ENCODE measurements around the gene BFAR.

BFAR gene

GRCh38 chr16:14632693-14633569 lies at the start of gene BFAR:
TSS of gene BFAR (plus strand) at chr16:14632951. CDS start at chr16:14644347, 11,396 bp downstream.
- peak; percentile 91 for DNase-seq

- DNase-seq: no peak
These were observed 47.5 kb upstream of the BFAR start for GRCh38 chr16:14585287-14585686.

GRCh38 chr16:14586637-14587305 lies 46.0 kb upstream of the BFAR start:
- no peak for DNase-seq

- DNase-seq: no peak
These were observed 32.6 kb upstream of the BFAR start for GRCh38 chr16:14600164-14600563.

GRCh38 chr16:14602443-14602963 lies 30.2 kb upstream of the BFAR start:
- no peak for DNase-seq

GRCh38 chr16:14606102-14606501 lies 26.6 kb upstream of the BFAR start:
- DNase-seq: no peak

- DNase-seq: no peak
These were observed 24.6 kb upstream of the BFAR start for GRCh38 chr16:14608111-14608566.

GRCh38 chr16:14608604-14609003 lies 24.1 kb upstream of the BFAR start:
- DNase-seq: no peak

GRCh38 chr16:14609716-14610115 lies 23.0 kb upstream of the BFAR start:
- DNase-seq: no peak

- DNase-seq: no peak
These were observed 21.1 kb upstream of the BFAR start for GRCh38 chr16:14611660-14612059.

- DNase-seq: no peak
These were observed 18.8 kb upstream of the BFAR start for GRCh38 chr16:14613991-14614390.

- DNase-seq: no peak
These were observed 16.5 kb upstream of the BFAR start for GRCh38 chr16:14616280-14616679.

- DNase-seq: no peak
These were observed 14.2 kb upstream of the BFAR start for GRCh38 chr16:14618566-14618965.

- DNase-seq: no peak
These were observed 5.7 kb upstream of the BFAR start for GRCh38 chr16:14627078-14627477.

- no peak for DNase-seq
These were observed 3.7 kb upstream of the BFAR start for GRCh38 chr16:14628806-14629611.

- no peak for DNase-seq
These were observed 3.2 kb upstream of the BFAR start for GRCh38 chr16:14629612-14629918.

GRCh38 chr16:14629919-14630619 lies 2.7 kb upstream of the BFAR start, which contains the start of gene PARN:
TSS of gene PARN (minus strand) at chr16:14630260. CDS start at chr16:14630125, 135 bp downstream.
- DNase-seq: peak; percentile 84

GRCh38 chr16:14630620-14631330 lies 2.0 kb upstream of the BFAR start:
- peak; percentile 54 for DNase-seq

GRCh38 chr16:14634389-14634725 lies 1.6 kb downstream of the BFAR start:
- DNase-seq: no peak

GRCh38 chr16:14635395-14636165 lies 2.8 kb downstream of the BFAR start:
- DNase-seq: no peak

All from GOT3 (cell line).